WTC11 (cell line): ENCODE measurements around the gene LOXL3. TPM values are rescaled to one million over a fixed set of nuclear protein-coding genes. Genes with fewer than 3 reads are reported as not detected.

ENCODE experiments used
- ATF3 ChIP-seq: sonication (generic); formaldehyde crosslinking; conservative IDR thresholded peaks from 2 replicates; pipeline ENCODE4 v1.8.1; 2022; ENCODE audit warnings: mild to moderate bottlenecking, missing genetic modification reagents
- ATF6 ChIP-seq: sonication (generic); formaldehyde crosslinking; IDR thresholded peaks from 2 replicates; pipeline ENCODE4 v1.8.1; 2023; ENCODE audit warnings: mild to moderate bottlenecking, missing genetic modification reagents
- CREB1 ChIP-seq: sonication (generic); formaldehyde crosslinking; IDR thresholded peaks from 2 replicates; pipeline ENCODE4 v1.8.0; 2023; ENCODE audit warnings: mild to moderate bottlenecking, missing genetic modification reagents
- ELF4 ChIP-seq: sonication (generic); formaldehyde crosslinking; IDR thresholded peaks from 2 replicates; pipeline ENCODE4 v1.8.1; 2022; ENCODE audit warnings: low read depth, mild to moderate bottlenecking, moderate library complexity, missing genetic modification reagents
- ERG ChIP-seq: fragments of 250-450 bp; sonication (Bioruptor Pico); IDR thresholded peaks from 2 replicates; pipeline ENCODE4 v1.8.0; 2021; ENCODE audit warnings: mild to moderate bottlenecking
- JUN ChIP-seq: sonication (generic); formaldehyde crosslinking; IDR thresholded peaks from 2 replicates; pipeline ENCODE4 v1.8.0; 2023; ENCODE audit warnings: mild to moderate bottlenecking, missing genetic modification reagents
- MLX ChIP-seq: sonication (generic); formaldehyde crosslinking; IDR thresholded peaks from 2 replicates; pipeline ENCODE4 v1.8.1; 2023; ENCODE audit warnings: mild to moderate bottlenecking, missing genetic modification reagents, moderate library complexity
- NR3C1 ChIP-seq: sonication (generic); formaldehyde crosslinking; conservative IDR thresholded peaks from 2 replicates; pipeline ENCODE4 v1.8.1; 2023; ENCODE audit warnings: low read depth, mild to moderate bottlenecking, missing genetic modification reagents
- OVOL2 ChIP-seq: fragments of 250-450 bp; sonication (Bioruptor Pico); IDR thresholded peaks from 2 replicates; pipeline ENCODE4 v1.9.0; 2021; ENCODE audit warnings: mild to moderate bottlenecking, borderline replicate concordance
- PRRX2 ChIP-seq: fragments of 250-450 bp; sonication (Bioruptor Pico); IDR thresholded peaks from 2 replicates; pipeline ENCODE4 v1.8.0; 2021; ENCODE audit warnings: mild to moderate bottlenecking
- STAT6 ChIP-seq: sonication (generic); formaldehyde crosslinking; conservative IDR thresholded peaks from 2 replicates; pipeline ENCODE4 v1.8.1; 2023; ENCODE audit warnings: mild to moderate bottlenecking, low read depth, missing genetic modification reagents, moderate library complexity
- TEAD1 ChIP-seq: sonication (generic); formaldehyde crosslinking; IDR thresholded peaks from 2 replicates; pipeline ENCODE4 v1.8.0; 2022; ENCODE audit warnings: mild to moderate bottlenecking, missing genetic modification reagents
- USF1 ChIP-seq: sonication (generic); formaldehyde crosslinking; IDR thresholded peaks from 2 replicates; pipeline ENCODE4 v1.8.0; 2022; ENCODE audit warnings: mild to moderate bottlenecking, missing genetic modification reagents
- USF2 ChIP-seq: sonication (generic); formaldehyde crosslinking; IDR thresholded peaks from 2 replicates; pipeline ENCODE4 v1.8.1; 2023; ENCODE audit warnings: mild to moderate bottlenecking, missing genetic modification reagents, moderate library complexity
- ZNF121 ChIP-seq: sonication (generic); formaldehyde crosslinking; IDR thresholded peaks from 2 replicates; pipeline ENCODE4 v1.8.0; 2023; ENCODE audit warnings: missing genetic modification reagents
- ZNF263 ChIP-seq: sonication (generic); formaldehyde crosslinking; IDR thresholded peaks from 2 replicates; pipeline ENCODE4 v1.8.1; 2022; ENCODE audit warnings: low read depth, mild to moderate bottlenecking, moderate library complexity, missing genetic modification reagents
- ZNF396 ChIP-seq: fragments of 250-450 bp; sonication (Bioruptor Pico); IDR thresholded peaks from 2 replicates; pipeline ENCODE4 v1.8.0; 2021; ENCODE audit warnings: mild to moderate bottlenecking, moderate library complexity, borderline replicate concordance
- ZNF425 ChIP-seq: fragments of 250-450 bp; sonication (Bioruptor Pico); conservative IDR thresholded peaks from 2 replicates; pipeline ENCODE4 v1.9.0; 2021; ENCODE audit warnings: mild to moderate bottlenecking
- ZNF532 ChIP-seq: fragments of 250-450 bp; sonication (Bioruptor Pico); IDR thresholded peaks from 2 replicates; pipeline ENCODE4 v1.9.0; 2021; ENCODE audit warnings: mild to moderate bottlenecking, borderline replicate concordance
- ZSCAN18 ChIP-seq: fragments of 250-450 bp; sonication (Bioruptor Pico); IDR thresholded peaks from 2 replicates; pipeline ENCODE4 v2.1.2; 2022; ENCODE audit warnings: mild to moderate bottlenecking, moderate library complexity
- total RNA-seq: library from RNA; stranded (reverse); gene quantifications from 3 replicates; pipeline ENCODE4 v1.2.3, GENCODE V29; 2021

LOXL3 gene
- total RNA-seq, 1 experiment from 2014 or later, result 21.1 TPM

- TF ChIP-seq ATF6 (CRISPR knock-in tag) (no peak), MLX (CRISPR knock-in tag) (no peak), TEAD1 (CRISPR knock-in tag) (0 out of 2 replicates have a peak, but pooled peaks have one; percentile 14), ERG (CRISPR knock-in tag) (no peak), USF2 (CRISPR knock-in tag) (no peak), ATF3 (CRISPR knock-in tag) (no peak), ZNF396 (no peak), ZNF121 (no peak), ZNF532 (CRISPR knock-in tag) (no peak), ELF4 (CRISPR knock-in tag) (no peak), CREB1 (CRISPR knock-in tag) (no peak), ZSCAN18 (CRISPR knock-in tag) (no peak), ZNF425 (CRISPR knock-in tag) (no peak), ZNF263 (CRISPR knock-in tag) (no peak), OVOL2 (no peak), USF1 (CRISPR knock-in tag) (peak; percentile 63; the same call in 1 of the 2 replicates), STAT6 (no peak), PRRX2 (no peak), JUN (no peak; the same call in 1 of the 2 replicates), NR3C1 (CRISPR knock-in tag) (no peak)
Measured at GRCh38 chr2:74482801-74483674, 70.7 kb downstream of the LOXL3 start, which contains the start of the genes CCDC142 and TTC31 (continued).
